ENCODE results near the gene OPN4.

The OPN4 gene

GRCh38 chr10:86632009-86632800 is 22.1 kb upstream of the OPN4 start:
- H3K4me3 ChIP-seq (replicated peaks; ENCODE audit: insufficient read depth, low read length), result no peak overlapping the region
- no peak for TF ChIP-seq POLR2AphosphoS5 (IDR thresholded peaks at IDR 0.05; ENCODE audit: low read depth)
- TF ChIP-seq CTCF (IDR thresholded peaks at IDR 0.05; ENCODE audit: insufficient read depth, low read length), result no peak
- TF ChIP-seq, protein P1, sequence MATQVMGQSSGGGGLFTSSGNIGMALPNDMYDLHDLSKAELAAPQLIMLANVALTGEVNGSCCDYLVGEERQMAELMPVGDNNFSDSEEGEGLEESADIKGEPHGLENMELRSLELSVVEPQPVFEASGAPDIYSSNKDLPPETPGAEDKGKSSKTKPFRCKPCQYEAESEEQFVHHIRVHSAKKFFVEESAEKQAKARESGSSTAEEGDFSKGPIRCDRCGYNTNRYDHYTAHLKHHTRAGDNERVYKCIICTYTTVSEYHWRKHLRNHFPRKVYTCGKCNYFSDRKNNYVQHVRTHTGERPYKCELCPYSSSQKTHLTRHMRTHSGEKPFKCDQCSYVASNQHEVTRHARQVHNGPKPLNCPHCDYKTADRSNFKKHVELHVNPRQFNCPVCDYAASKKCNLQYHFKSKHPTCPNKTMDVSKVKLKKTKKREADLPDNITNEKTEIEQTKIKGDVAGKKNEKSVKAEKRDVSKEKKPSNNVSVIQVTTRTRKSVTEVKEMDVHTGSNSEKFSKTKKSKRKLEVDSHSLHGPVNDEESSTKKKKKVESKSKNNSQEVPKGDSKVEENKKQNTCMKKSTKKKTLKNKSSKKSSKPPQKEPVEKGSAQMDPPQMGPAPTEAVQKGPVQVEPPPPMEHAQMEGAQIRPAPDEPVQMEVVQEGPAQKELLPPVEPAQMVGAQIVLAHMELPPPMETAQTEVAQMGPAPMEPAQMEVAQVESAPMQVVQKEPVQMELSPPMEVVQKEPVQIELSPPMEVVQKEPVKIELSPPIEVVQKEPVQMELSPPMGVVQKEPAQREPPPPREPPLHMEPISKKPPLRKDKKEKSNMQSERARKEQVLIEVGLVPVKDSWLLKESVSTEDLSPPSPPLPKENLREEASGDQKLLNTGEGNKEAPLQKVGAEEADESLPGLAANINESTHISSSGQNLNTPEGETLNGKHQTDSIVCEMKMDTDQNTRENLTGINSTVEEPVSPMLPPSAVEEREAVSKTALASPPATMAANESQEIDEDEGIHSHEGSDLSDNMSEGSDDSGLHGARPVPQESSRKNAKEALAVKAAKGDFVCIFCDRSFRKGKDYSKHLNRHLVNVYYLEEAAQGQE (IDR thresholded peaks at IDR 0.05; ENCODE audit: insufficient replicate concordance, low read depth), result no peak
- no peak for TF ChIP-seq GABPA (IDR thresholded peaks at IDR 0.05; ENCODE audit: low read depth)
- no peak for TF ChIP-seq SPI1 (IDR thresholded peaks at IDR 0.05; ENCODE audit: borderline replicate concordance, low read depth)
- DNase-seq (ENCODE audit: low read depth in 1 of 2, low spot score in 1 of 2), result no peak
- H3K27me3 ChIP-seq (ENCODE audit: insufficient read depth, poor library complexity, severe bottlenecking), result peaks cover 3% of the 10 kb centered on the region
- no peak overlapping the region for H3K27ac ChIP-seq (replicated peaks)

DNA sequence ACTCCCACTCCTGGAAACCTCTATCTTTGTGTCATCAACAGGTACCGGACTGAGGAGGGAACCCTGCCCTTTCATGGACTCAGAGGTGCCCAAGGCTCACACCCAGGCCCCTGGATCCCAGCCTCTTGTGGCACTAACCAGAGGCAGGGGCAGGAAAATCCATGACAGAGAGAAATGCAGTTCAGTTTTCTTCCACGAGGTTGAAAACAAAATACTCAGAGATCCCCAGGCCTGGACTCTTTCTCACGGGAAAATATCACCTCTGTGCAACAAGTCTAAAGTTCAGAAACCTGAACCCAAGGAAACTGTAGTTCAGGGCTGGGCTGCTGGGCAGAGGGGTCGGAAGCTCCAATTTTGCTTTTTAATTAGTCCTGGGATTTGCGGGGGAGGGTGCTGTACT is 21.4 kb upstream of the OPN4 start:
- no peak for DNase-seq (ENCODE audit: low read depth in 1 of 2, low spot score in 1 of 2)
- no peak overlapping the region for H3K27ac ChIP-seq (replicated peaks)
- H3K27me3 ChIP-seq (ENCODE audit: insufficient read depth, poor library complexity, severe bottlenecking), result peaks cover 3% of the 10 kb centered on the region
- H3K4me3 ChIP-seq (replicated peaks; ENCODE audit: insufficient read depth, low read length), result no peak overlapping the region
- no peak for TF ChIP-seq CTCF (IDR thresholded peaks at IDR 0.05; ENCODE audit: insufficient read depth, low read length)
- TF ChIP-seq POLR2AphosphoS5 (IDR thresholded peaks at IDR 0.05; ENCODE audit: low read depth), result no peak
- TF ChIP-seq, protein P1 (IDR thresholded peaks at IDR 0.05; ENCODE audit: insufficient replicate concordance, low read depth), result no peak
- no peak for TF ChIP-seq SPI1 (IDR thresholded peaks at IDR 0.05; ENCODE audit: borderline replicate concordance, low read depth)
- TF ChIP-seq GABPA (IDR thresholded peaks at IDR 0.05; ENCODE audit: low read depth), result no peak

DNA sequence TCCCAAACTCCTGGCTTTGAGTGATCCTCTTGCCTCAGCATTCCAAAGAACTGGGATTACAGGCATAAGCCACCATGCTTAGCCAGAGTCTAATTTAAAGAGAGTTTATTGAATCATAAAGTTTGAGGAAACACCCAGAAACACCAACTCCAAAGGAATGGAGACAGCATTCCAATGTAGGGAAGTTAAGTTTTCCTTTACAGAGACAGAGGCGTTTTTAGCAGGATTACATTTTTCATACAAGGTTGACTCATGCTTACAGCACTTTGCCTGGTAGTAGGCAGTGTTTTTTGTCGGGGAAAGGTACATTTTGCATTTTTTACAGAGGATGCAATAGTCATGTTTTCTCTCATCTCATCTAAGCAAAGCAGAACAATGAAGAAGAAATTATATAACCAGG is 18.9 kb upstream of the OPN4 start:
- no peak for DNase-seq (ENCODE audit: low read depth in 1 of 2, low spot score in 1 of 2)
- peaks cover 3% of the 10 kb centered on the region for H3K27me3 ChIP-seq (ENCODE audit: insufficient read depth, poor library complexity, severe bottlenecking)
- no peak overlapping the region for H3K27ac ChIP-seq (replicated peaks)
- no peak overlapping the region for H3K4me3 ChIP-seq (replicated peaks; ENCODE audit: insufficient read depth, low read length)
- no peak for TF ChIP-seq GABPA (IDR thresholded peaks at IDR 0.05; ENCODE audit: low read depth)

- peaks cover 3% of the 10 kb centered on the region for H3K27me3 ChIP-seq (ENCODE audit: insufficient read depth, poor library complexity, severe bottlenecking)
- no peak for DNase-seq (ENCODE audit: low read depth in 1 of 2, low spot score in 1 of 2)
- TF ChIP-seq SPI1 (IDR thresholded peaks at IDR 0.05; ENCODE audit: borderline replicate concordance, low read depth), result no peak
- TF ChIP-seq, protein P1 (IDR thresholded peaks at IDR 0.05; ENCODE audit: insufficient replicate concordance, low read depth), result no peak
- H3K27ac ChIP-seq (replicated peaks), result no peak overlapping the region
- H3K4me3 ChIP-seq (replicated peaks; ENCODE audit: insufficient read depth, low read length), result no peak overlapping the region
These were observed 18.0 kb upstream of the OPN4 start for GRCh38 chr10:86636311-86636710.

Data from HL-60 (cell line).